ENCODE measurements around the gene GABRD.

DNA sequence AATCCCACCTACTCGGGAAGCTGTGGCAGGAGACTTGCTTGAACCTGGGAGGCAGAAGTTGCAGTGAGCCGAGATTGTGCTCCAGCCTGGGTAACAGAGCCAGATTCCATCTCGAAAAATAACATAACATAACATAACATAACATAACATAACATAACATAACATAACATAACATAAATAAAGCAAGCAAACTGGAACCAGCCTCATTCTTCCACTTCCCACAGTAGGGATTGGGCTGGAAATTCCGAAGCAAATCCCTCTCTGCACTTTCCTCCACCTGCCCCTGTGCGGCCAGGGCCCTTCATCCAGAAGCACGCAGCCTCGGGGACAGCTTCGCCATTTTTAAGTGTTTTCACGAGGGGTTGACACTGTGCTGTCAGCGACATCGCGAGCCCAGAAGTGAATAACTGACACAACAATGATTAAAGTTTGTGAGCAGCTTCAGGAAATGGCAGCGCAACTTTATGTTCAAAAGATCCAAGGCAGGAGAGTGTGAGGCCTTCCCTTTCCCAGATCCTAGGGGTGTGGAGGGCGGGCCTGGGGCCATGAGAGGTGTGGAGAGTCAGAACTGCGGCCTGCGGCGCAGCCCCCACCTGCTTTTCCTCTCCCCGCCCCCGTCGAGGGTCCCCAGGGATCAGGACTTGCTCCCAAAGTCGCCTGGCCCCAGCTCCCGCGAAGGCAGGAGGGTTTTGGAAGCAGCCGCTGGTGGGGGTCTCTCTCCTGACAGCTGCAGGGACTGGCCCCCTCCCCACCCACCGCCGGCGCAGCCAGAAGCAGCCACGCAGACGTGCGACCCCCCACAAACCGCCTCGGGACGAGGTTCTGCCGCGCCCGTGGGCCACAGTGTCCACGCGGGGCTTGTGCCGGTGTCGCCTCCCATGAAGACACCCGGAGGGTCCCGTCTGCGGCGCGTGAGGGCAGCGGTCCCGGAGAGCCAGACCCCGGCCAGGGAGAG lies 651 bp upstream of the GABRD start:
- TF ChIP-seq SIN3A (IDR thresholded peaks at IDR 0.05; ENCODE audit: borderline replicate concordance, insufficient read depth, low read length) (no peak), TAF1 (IDR thresholded peaks at IDR 0.05; ENCODE audit: borderline replicate concordance, insufficient read depth, low read length) (no peak)

Measured in PFSK-1 (cell line).